GM18873 (cell line): Measurements from ENCODE around the gene EIPR1.

Source experiments
- ATAC-seq: cut with Tn5 transposase; IDR thresholded peaks from one replicate; pipeline ENCODE4 v1.9.1; 2021; ENCODE audit warnings: mild to moderate bottlenecking, moderate library complexity, moderate number of reproducible peaks; ENCODE audit not compliant: unreplicated experiment, low FRiP score

The EIPR1 gene

DNA sequence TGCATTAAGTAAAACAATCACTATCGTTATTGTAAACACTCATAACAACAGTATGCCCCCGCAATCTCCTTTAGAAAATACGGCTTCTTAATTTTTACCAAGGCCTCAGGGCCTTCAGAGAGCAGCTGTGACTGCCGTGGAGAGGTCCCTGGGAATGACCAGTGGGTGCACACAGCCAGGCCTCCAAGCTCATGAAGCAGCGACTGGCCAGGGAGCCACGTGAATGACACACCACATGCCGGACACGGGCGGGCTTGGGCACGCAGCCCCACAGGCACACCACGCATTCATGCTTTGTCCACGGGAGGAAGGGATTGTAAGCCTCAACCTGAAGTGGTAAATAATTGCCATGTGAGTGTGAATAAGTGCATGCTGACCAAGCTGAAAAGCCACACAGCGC lies 121.0 kb downstream of the EIPR1 start:
- ATAC-seq: no peak

DNA sequence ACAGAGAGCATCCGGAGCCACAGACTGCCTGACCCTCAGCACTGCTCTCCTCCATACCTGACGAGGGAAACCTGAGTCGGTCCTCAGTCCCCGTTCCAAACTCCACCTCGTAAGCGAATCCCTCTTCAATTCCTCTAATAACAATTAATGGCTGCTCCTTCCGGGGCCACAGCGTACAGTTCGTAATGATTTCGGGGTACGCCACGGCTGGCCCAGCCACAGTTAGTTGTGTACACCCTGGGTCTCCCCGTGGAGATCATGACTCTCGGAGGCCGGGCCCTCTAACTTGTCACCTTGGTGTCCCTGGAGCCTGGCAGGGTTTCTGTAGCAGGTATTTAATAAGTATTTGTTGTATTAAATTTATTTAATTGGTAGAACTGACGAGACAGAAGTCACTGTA lies 121.5 kb downstream of the EIPR1 start:
- no peak for ATAC-seq

DNA sequence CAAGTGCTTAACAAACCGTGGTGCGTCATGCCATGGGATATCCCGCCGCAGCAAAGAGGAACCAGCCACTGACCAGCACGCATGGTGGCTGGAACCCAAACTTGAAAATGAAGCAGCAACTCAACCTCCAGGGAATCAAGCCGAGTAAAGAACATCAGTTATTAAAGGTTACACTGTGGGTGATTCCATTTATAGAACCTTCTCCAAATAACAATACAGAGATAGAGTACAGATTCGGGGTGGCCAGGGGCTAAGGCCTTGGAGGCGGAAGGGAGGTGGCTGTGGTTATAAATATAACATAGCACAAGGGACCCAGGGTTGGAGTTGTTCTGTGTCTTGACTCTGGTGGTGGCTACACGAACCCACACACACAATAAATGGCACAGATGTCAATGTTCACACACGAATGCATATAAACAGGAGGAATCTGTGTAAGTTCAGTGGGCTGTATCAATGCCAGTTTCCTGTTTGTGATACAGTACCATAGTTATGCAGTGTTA lies 123.1 kb downstream of the EIPR1 start:
- ATAC-seq: peak; percentile 76

DNA sequence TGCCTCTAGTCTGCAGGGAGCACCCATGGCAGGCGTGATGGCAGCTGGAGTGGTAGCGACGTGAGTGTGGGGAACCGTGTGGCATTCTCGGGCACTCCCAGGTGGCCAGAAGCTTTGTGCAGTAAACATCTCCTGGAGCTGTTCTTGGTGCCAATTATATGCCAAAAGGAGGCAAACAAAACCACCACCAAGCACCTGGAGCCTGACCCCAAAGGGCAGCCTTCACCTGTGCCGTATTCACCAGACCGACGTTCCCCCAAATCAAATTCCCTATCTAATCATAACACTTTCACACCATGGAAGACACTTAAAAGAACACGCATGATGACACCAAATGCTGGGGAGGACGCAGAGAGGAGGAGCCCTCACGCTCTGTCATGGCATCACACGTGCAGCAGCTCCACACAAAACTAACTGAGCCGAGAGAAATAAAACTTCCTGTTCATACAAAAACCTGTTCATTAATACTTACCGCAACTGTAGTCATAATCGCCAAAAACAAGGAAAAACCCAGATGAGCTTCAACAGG lies 123.6 kb downstream of the EIPR1 start:
- ATAC-seq: peak; percentile 46

DNA sequence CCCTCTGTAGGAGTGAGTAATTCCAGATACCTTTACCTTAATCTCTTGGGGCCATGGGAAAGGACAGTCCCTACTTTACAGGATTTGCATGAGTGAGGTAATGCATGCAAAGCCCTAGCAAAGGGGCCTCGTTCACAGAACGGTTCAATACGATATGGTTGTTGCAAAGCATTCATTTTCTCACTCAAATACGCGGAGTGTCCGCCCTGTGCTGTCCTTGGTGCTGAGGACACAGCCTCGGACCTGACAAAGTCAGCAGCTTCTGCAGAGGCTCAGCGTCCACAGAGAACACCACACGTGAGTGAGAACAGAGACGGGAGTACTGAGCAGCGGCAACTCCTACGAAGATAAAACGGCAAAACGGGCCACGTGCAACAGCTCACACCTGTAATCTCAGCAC lies 125.7 kb downstream of the EIPR1 start:
- no peak for ATAC-seq

DNA sequence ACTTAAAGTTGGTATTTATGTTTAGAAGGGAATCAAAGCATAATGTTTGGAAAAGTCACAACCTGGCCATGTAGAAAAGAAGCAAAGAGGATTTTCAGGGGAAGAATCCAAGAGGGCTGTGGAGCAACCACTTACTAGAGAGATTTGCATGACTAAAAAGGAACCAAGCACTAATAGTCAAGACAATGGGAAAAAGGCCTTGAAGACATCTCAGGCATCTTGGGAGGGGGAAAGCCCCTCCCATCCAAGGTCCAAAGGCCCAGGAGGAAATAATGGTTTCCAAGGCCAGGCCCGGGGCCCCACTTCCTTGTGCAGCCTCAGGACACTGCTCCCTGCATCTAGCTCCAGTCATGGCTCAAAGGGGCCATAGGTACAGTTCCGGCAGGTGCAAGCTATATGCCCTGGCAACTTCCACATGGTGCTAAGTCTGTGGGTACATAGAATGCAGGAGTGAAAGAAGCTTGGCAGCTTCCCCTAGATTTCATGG lies 128.1 kb downstream of the EIPR1 start:
- no peak for ATAC-seq

DNA sequence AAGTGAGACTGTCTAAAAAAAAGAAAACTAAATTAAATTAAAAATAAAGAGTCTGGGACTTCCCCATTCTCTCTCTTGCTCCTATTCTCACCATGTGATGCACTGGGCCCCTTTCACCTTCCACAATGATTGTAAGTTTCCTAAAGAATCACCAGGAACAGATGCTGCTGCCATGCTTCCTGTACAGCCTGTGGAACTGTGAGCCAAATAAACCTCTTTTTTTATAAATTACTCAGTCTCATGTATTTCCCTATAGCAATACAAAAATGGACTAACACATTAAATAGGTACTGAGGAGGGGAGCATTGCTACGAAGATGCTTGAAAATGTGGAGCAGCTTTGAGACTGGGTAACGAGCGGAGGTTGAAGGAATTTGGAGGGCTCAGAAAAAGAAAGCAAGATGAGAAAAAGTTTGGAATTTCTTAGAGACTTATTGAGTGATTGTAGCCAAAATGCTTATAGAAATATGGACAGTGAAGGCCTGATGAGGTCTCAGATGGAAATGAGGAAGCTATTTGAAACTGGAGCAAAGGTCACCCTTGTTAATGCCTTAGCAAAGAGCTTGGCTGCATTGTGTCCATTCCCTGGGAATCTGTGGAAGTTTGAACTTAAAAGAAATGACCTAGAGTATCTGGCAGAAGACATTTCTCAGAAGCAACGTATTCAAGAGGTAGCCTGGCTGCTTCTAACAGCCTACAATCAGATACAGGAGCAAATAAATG lies 128.7 kb downstream of the EIPR1 start:
- ATAC-seq: no peak

DNA sequence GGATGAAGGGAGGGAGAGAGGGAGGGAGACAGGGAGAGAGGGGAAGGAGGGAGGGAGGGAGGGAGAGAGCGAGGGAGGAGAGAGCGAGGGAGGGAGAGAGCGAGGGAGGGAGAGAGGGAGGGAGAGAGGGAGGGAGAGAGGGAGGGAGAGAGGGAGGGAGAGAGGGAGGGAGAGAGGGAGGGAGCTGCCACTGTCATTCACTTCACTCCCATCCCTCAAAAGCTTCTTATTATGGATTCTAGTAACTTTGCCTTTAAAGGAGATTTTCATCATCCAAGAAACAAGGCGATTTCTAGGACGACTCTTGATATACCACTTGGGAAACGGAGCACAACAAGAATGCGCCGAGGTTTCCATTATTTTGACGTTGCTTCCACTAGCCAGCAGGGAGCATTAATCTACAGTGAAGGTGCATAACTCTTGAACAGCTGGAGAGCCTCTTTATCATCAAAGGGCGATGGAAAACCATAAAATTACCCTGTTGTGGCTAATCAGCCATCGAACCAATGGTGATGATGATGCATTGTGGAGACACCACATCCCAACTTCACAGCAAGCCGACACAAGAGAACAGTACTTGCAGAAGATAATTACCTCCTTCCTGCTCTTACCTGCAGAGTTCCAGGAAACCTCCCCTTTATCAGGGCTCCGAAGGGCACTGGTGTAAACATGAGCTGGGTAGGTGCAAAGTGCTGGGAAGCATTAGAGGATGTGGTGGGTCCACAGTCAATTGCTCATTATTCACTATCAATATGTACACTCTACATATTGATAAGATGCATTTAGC lies 130.5 kb downstream of the EIPR1 start:
- ATAC-seq: no peak

DNA sequence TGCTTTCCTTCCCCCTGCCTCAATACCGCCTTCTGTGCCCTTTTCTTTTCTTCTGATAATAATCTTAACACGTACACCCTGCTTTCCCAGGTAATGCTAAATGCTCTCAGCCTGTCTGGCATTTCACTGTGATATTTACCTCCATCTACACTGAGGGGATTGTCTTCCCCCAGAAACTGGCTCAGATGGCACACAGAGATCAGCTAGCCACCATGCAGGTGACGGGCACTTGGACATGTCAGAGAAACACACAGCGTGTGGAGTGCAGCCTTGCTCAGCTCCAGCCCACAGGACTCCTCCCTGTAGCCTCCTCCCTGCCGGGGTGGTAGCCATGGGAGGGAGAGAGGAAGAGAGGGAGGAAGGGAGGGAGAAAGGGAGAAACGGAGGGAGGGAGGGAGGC lies 131.2 kb downstream of the EIPR1 start:
- no peak for ATAC-seq

DNA sequence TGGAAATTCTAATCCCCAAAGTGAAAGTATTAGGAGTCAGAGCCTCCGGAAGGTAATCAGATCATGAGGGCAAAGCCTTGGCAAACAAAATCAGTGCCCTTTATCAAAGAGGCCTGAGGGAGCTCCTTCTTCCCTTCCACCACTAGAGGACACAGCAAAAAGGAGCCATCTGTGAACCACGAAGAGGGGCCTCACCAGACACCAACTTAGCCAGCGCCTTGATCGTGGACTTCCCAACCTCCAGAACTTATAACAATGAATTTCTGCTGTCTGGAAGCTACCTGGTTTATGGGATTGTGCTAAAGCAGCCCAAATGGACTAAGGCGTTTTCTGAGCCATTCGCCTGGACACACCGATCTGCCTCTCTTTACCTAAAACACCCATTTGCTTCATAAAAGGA lies 133.1 kb downstream of the EIPR1 start:
- no peak for ATAC-seq

DNA sequence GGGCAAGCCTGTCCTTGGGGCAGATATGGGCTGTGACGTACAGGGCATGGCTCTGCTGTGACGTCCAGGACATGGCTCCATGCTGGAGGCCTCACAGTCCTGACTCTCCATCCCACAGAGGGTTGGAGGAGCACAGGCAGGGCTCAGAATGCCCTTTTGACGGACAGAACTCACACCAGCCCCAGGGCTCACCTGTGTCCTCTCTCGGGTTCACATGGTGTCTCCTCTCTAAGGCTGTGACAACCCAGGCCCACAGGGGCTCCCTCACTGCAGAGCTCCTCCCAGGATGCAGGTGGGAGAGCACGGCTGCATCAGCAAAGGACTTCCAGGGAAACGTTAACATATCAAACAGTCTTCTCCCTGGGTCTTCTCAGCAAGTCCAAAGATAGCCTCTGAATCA lies 133.8 kb downstream of the EIPR1 start:
- no peak for ATAC-seq

DNA sequence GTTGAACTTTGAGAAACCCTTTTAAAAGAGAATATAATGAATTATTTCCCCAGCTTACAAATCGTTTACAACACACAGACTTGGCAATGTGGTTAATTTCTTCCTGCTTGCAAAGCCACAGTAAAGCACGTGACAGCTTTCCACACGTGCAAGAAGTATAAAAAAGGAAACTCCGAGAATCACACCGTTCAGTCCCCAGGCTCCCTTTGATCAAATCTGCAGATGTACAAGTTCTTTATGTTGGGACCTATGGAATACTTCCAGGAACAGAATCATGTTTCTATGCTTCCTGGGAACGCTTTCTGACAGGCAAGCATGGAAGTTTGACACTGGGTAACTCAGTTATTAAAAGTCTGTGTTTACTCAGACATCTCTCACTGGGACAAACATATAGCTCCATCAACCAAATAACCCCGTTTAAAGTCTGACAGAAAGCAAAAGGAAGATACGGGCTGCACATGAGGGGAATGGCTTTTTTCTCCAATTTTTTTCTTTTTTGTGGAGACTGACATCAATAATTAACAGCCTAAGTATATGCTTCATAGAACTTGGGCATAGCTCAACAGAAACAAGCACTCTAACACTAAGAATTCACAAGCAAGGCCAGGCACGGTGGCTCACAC lies 134.8 kb downstream of the EIPR1 start:
- peak; percentile 68 for ATAC-seq

DNA sequence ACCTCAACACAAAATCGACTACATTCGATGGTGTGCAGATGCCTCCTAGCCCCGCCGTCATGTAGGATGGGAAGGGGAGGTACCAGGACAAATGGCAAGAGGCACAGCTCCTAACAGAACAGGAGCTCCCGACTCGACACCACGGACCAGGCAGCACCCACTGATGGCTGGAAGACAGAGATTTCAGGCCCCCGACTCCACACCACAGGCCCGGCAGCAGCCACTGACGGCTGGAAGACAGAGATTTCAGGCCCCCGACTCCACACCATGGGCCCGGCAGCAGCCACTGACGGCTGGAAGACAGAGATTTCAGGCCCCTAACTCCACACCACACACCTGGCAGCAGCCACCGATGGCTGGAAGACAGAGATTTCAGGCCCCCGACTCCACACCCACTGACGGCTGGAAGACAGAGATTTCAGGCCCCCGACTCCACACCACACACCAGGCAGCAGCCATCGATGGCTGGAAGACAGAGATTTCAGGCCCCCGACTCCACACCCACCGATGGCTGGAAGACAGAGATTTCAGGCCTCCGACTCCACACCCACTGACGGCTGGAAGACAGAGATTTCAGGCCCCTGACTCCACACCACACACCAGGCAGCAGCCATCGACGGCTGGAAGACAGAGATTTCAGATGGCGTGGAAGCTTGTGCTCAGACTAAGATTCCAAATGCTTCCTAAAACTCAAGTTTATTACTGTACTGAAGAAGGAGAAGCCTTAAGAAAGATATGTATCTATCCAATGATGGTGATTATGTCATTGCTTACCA lies 135.5 kb downstream of the EIPR1 start:
- no peak for ATAC-seq

DNA sequence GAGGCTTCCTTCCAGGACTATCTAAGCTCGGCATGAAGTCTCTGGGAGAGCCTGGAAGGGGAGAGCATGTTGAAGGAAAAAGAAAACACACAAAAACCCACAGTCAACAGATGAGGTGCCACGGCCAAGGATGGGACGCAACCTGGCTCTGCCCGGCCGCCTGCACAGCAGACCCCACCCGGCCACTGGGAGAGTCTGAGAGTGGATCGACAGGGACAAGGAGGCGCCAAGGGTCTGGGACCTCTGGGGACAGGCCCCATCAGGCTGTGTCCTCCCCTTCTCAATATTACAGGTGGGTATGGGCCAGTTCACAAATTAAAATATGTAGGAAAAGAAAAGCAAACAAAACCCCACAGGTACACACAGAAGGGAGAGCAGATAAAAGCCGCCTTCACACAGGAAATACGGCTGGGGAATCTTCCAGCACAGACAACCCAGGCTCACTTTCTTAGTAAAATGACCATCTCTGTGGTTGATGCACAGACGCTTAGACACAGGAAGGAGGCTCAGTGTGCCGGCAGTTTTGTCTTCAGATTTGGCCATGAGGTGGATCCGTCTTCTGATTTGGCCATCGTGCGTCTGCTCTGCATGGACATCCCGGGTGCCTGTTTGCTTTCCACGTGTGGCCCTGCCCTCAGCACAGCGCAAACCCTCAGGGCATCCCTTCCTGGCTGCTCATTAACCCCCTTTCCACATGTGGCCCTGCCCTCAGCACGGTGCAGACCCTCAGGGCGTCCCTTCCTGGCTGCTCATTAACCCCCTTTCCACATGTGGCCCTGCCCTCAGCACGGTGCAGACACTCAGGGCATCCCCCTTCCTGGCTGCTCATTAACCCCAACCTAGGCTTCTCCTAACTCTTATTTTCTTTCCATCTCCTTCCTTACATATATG lies 138.4 kb downstream of the EIPR1 start:
- ATAC-seq: no peak

DNA sequence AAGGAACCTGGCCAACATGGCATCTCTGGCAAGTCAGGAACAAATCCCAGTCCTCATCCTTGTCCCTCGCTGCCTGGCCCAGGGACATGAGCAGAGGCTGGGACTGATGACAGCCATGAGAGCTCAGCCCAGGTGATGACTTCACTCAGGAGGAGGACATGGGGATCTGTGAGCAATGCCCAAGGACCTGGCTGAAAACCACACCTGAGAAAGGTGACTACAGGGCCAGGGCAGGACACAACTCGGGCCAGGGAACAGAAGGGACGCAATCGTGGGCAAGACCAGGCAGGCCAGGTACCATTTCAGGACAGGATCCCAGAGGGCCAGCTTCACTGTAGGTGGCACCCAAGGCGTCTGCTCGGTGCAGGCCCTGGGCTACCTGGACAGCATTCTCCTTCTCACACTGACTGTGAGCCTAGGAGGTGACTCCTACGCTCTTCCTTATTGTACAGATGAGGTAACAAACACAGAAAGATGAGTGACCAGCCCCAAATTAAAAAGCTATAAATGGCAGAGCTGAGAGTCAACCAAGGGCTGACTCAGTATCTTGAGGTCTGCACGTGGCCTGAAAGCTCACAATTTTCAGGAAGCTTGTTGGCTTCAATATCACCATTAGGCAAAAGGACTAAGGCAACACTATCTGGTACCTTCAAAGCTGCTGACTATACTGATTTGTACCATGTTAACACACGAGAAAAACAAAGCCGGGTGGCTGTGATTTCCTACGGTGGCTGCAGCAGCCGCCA lies 141.1 kb downstream of the EIPR1 start:
- no peak for ATAC-seq

DNA sequence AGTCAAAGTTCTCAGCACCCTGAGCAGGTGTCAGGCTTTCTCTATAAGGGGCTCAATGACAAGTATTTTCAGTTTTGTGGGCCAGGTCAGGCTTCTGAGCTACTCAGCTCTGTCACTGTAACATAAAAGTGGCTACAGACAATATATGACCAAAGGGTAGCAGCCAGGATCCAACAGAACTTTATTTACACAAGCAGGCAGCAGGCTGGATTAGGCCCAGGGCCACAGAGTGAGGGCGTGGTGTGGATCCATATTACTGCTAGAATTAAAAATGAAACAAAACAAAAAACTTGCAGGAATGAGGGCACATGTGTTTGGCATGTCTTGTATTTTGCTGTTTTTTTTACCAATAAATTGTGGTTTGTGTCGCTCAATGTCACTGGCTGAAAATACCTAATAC lies 143.7 kb downstream of the EIPR1 start:
- ATAC-seq: no peak

DNA sequence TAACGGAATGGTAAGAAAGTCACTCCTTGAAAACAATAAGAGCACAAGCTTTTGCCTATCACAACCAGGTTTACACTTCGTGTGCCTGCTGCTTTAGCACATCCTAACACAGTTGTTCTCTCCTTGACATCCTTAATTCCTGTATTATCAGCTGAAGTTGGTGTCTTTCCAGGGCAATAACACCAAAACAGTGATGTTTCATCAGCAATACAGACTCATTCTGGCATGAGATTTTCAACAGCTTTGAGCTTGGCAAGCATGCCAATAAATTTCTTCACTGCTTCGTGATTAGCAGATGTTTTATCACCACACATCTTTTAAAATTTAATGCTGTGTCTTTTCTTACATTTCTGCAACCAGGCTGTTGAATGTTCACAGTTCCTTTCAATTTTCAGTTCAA lies 148.4 kb downstream of the EIPR1 start:
- ATAC-seq: no peak

DNA sequence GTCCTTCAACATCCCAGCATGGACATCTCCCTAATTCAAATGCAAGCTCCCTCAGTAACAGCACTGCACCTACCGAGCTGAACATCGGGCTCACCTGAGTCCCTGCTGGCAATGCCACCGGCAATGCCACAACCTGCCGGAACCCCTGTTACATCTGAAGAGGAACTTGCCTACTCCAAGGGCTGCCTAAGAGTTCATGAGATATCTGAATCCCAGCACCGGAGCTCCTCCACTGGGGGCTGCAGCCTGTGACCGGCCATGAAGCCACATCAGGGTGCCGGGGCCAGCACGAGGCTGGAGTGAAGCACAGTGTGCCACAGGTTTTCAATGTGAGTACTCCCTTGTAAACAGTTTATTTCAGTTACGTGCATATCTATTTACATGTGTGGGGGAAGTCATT lies 152.9 kb downstream of the EIPR1 start:
- ATAC-seq: no peak
